Right atrium auricular region (tissue), 2 donors: ENCODE results near the gene MFSD2A. TPM values are rescaled to one million over a fixed set of nuclear protein-coding genes. Genes with fewer than 3 reads are reported as not detected.

Experiments
- DNase-seq: peaks from one replicate; pipeline ENCODE4 v3.0.0-alpha.2; 2019; ENCODE audit warnings: low spot score
- H3K27ac ChIP-seq, 2 donors: fragments of 200-600 bp; sonication (generic); 1 replicate in 1 of 2; 2 replicates in 1 of 2; pipeline ENCODE4 v1.5.1; 2016 to 2019
- H3K27me3 ChIP-seq, 2 donors: fragments of 200-600 bp; sonication (generic); one replicate each; pipeline versions ENCODE4 v1.5.1 to v1.6.0; 2017 to 2019
- H3K36me3 ChIP-seq: fragments of 200-600 bp; sonication (generic); one replicate; pipeline ENCODE4 v1.5.1; 2016
- H3K4me1 ChIP-seq, 2 donors: fragments of 200-600 bp; sonication (generic); one replicate each; pipeline versions ENCODE4 v1.5.1 to v1.6.0; 2017 to 2019
- H3K4me3 ChIP-seq, 2 donors: fragments of 200-600 bp; sonication (generic); 1 replicate in 1 of 2; 2 replicates in 1 of 2; pipeline ENCODE4 v1.5.1; 2017 to 2019; ENCODE audit warnings: mild to moderate bottlenecking in 1 of 2, moderate library complexity in 1 of 2
- H3K9me3 ChIP-seq, 2 donors: fragments of 200-600 bp; sonication (generic); one replicate each; pipeline ENCODE4 v1.5.1; 2019
- CTCF ChIP-seq, 2 donors: fragments of 200-600 bp; sonication (generic); IDR thresholded peaks; one replicate each; pipeline ENCODE4 v1.5.1; 2019; ENCODE audit warnings: antibody characterized with exemption in 2 of 2
- total RNA-seq, 2 donors: library from RNA; depleted of rRNA; stranded (reverse); fragments of >200 nt; gene quantifications; one replicate each; pipeline ENCODE4 v1.1.0, GENCODE V29; 2016

The MFSD2A gene
- total RNA-seq, 2 donors from 2014 or later = 2.6 to 5.1 TPM

GRCh38 chr1:40017951-40018575, 63.1 kb downstream of the MFSD2A start:
- Histone ChIP-seq H3K27ac (no peak overlapping the region), H3K4me3 (no peak overlapping the region), H3K9me3 (peaks cover 0 to 2% of the 10 kb centered on the region in 2 donors), H3K4me1 (no peaks in the 10 kb centered on the region), H3K27me3 (no peaks in the 10 kb centered on the region), H3K36me3 (no peaks in the 10 kb centered on the region)
- no peak for DNase-seq
- no peak for TF ChIP-seq CTCF (IDR thresholded peaks at IDR 0.05)

Other genes with a start within 250 kb of the MFSD2A start
- 10 to 100 TPM; 22.6 to 23.4 TPM for gene PPIE, start 216.3 kb upstream of the MFSD2A start, total RNA-seq
- 1 to 10 TPM; 3.6 to 4.9 TPM for gene OXCT2, start 183.8 kb upstream of the MFSD2A start, total RNA-seq
- under 1 TPM; 0.22 to 0.63 TPM for gene BMP8B, start 166.3 kb upstream of the MFSD2A start, total RNA-seq
- 10 to 100 TPM; 12.8 to 21.8 TPM for gene TRIT1, start 71.6 kb upstream of the MFSD2A start, total RNA-seq
- gene MYCL, start 53.2 kb upstream of the MFSD2A start, total RNA-seq = 1 to 10 TPM in 1 of 2 donors, under 1 TPM in 1; 0.70 to 1.3 TPM
- 100 to 1,000 TPM in 1 of 2 donors, 10 to 100 TPM in 1; 58.9 to 111 TPM for gene CAP1, start 85.6 kb downstream of the MFSD2A start, total RNA-seq
- gene PPT1, start 142.1 kb downstream of the MFSD2A start, total RNA-seq = 10 to 100 TPM; 30.0 to 34.6 TPM
- gene RLF, start 206.2 kb downstream of the MFSD2A start, total RNA-seq = 10 to 100 TPM; 11.4 to 12.6 TPM